ENCODE results near the gene SP2.
"Not testable (repeated sequence)": the region's sequence is repeated elsewhere in the genome, so short reads cannot be mapped to it uniquely, and the experiment has no call there.

DNA sequence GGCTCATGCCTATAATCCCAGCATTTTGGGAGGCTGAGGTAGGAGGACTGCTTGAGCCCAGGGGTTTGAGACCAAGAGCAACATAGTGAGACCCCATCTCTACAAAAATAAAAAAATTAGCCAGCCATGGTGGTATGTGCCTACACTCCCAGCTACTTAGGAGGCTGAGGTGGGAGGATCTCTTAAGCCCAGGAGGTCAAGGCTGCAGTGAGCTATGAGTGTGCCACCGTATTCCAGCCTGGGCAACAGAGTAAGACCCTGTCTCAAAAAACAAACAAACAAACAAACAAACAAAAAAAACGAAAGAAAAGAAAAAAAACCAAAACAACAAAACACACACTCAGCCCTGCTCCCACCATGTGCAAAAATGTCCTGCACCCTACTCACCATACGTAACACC is 39.4 kb downstream of the SP2 start:
- TF ChIP-seq POLR2A (IDR thresholded peaks at IDR 0.05; ENCODE audit: low read length); GATA1 (IDR thresholded peaks at IDR 0.05; ENCODE audit: low read depth, low read length): not testable (repeated sequence)
